Osteoblast (primary cell): ENCODE measurements around the gene ZNF24. TPM values are rescaled to one million over a fixed set of nuclear protein-coding genes. Genes with fewer than 3 reads are reported as not detected.

Experiments
- DNase-seq: peaks from one replicate; pipeline ENCODE4 v3.0.0; 2011; ENCODE audit warnings: low spot score, mixed read lengths; ENCODE audit not compliant: insufficient read length; ENCODE audit errors: missing footprints
- H2AFZ ChIP-seq: 2 replicates; pipeline ENCODE4 v1.6.0; 2011; ENCODE audit warnings: mild to moderate bottlenecking, low read length
- H3K27ac ChIP-seq: 2 replicates; pipeline ENCODE4 v1.5.1; 2011; ENCODE audit warnings: mild to moderate bottlenecking, low read depth, low read length, moderate library complexity
- H3K27me3 ChIP-seq: 2 replicates; pipeline ENCODE4 v1.6.0; 2012; ENCODE audit warnings: mild to moderate bottlenecking, control low read depth, inconsistent platforms, low read length, moderate library complexity; ENCODE audit not compliant: insufficient read depth
- H3K36me3 ChIP-seq: 2 replicates; pipeline ENCODE4 v1.5.1; 2011; ENCODE audit warnings: mild to moderate bottlenecking, low read length, control low read depth, moderate library complexity; ENCODE audit not compliant: insufficient read depth
- H3K4me1 ChIP-seq: 2 replicates; pipeline ENCODE4 v1.5.1; 2011; ENCODE audit warnings: mild to moderate bottlenecking, low read length, control low read depth, moderate library complexity; ENCODE audit not compliant: insufficient read depth
- H3K4me2 ChIP-seq: 2 replicates; pipeline ENCODE4 v1.6.0; 2011; ENCODE audit warnings: mild to moderate bottlenecking, low read length; ENCODE audit not compliant: insufficient read depth
- H3K4me3 ChIP-seq: fragments of 200-600 bp; sonication (generic); 3 replicates; pipeline ENCODE4 v1.5.1; 2012; ENCODE audit warnings: mild to moderate bottlenecking, low read length, inconsistent platforms; ENCODE audit not compliant: insufficient read depth
- H3K79me2 ChIP-seq: 2 replicates; pipeline ENCODE4 v1.6.0; 2012; ENCODE audit warnings: mild to moderate bottlenecking, low read length, control low read depth, inconsistent platforms; ENCODE audit not compliant: insufficient read depth
- H3K9me3 ChIP-seq: 2 replicates; pipeline ENCODE4 v1.5.1; 2011; ENCODE audit warnings: low read depth, low read length, control low read depth
- H4K20me1 ChIP-seq: 2 replicates; pipeline ENCODE4 v1.6.0; 2012; ENCODE audit warnings: mild to moderate bottlenecking, low read length, control low read depth; ENCODE audit not compliant: insufficient read depth
- total RNA-seq: library from RNA; depleted of rRNA; stranded (reverse); fragments of >200 nt; gene quantifications from 2 replicates; pipeline ENCODE4 v1.2.3, GENCODE V29; 2012
- TF ChIP-seq, protein P1 (sequence below): IDR thresholded peaks from 2 replicates; pipeline ENCODE4 v1.5.1; 2011; ENCODE audit warnings: mild to moderate bottlenecking, low read depth, low read length, moderate library complexity; ENCODE audit errors: extremely low read depth

Gene ZNF24
- total RNA-seq, 1 donor: 29.7 TPM

DNA sequence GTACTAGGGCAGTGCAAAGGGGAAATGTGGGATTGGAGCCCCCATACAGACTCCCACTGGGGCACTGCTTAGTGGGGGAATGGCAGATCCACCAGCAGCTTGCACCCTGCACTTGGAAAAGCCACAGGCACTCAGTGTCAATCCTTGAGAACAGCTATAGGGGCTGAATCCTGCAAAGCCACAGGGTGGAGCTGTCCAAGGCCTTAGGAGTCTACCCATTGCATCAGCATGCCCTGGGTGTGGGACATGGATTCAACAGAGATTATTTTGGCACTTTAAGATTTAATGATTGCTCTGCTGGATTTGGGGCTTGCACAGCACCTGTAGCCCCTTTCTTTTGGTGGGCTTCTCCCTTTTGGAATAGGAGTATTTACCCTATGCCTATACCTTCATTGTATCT is 8.6 kb upstream of the ZNF24 start:
- H2AFZ ChIP-seq: no peak overlapping the region
- DNase-seq: no peak
- no peaks in the 10 kb centered on the region for H3K9me3 ChIP-seq
- H3K4me2 ChIP-seq: no peak overlapping the region
- no peaks in the 10 kb centered on the region for H3K27me3 ChIP-seq
- H3K79me2 ChIP-seq: no peaks in the 10 kb centered on the region
- H3K27ac ChIP-seq: no peak overlapping the region
- H4K20me1 ChIP-seq: no peaks in the 10 kb centered on the region
- TF ChIP-seq, protein P1, sequence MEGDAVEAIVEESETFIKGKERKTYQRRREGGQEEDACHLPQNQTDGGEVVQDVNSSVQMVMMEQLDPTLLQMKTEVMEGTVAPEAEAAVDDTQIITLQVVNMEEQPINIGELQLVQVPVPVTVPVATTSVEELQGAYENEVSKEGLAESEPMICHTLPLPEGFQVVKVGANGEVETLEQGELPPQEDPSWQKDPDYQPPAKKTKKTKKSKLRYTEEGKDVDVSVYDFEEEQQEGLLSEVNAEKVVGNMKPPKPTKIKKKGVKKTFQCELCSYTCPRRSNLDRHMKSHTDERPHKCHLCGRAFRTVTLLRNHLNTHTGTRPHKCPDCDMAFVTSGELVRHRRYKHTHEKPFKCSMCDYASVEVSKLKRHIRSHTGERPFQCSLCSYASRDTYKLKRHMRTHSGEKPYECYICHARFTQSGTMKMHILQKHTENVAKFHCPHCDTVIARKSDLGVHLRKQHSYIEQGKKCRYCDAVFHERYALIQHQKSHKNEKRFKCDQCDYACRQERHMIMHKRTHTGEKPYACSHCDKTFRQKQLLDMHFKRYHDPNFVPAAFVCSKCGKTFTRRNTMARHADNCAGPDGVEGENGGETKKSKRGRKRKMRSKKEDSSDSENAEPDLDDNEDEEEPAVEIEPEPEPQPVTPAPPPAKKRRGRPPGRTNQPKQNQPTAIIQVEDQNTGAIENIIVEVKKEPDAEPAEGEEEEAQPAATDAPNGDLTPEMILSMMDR: no peak
- H3K4me1 ChIP-seq: no peaks in the 10 kb centered on the region
- no peak overlapping the region for H3K4me3 ChIP-seq
- H3K36me3 ChIP-seq: no peaks in the 10 kb centered on the region

DNA sequence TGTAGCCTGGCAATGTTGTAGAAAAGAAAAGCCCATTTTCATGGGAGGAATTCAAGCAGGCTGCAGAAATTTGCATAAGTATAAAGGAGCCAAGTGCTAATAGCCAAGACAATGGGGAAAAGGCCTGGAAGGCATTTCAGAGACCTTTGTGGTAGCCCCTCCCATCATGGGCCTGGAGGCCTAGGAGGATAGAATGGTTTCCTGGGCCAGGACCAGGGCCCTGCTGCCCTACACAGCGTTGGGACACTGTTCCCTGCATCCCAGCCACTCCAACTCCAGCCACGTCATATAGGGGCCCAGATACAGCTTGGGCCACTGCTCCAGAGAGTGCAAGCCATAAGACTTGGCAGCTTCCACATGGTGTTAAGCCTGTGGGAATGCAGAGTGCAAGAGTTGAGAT is 8.1 kb upstream of the ZNF24 start:
- no peaks in the 10 kb centered on the region for H3K27me3 ChIP-seq
- H3K4me1 ChIP-seq: no peaks in the 10 kb centered on the region
- H4K20me1 ChIP-seq: no peaks in the 10 kb centered on the region
- no peak for DNase-seq
- no peaks in the 10 kb centered on the region for H3K36me3 ChIP-seq
- H3K4me3 ChIP-seq: no peak overlapping the region
- no peak overlapping the region for H3K27ac ChIP-seq
- TF ChIP-seq, protein P1: no peak
- H3K79me2 ChIP-seq: no peaks in the 10 kb centered on the region
- H3K4me2 ChIP-seq: no peak overlapping the region
- H2AFZ ChIP-seq: no peak overlapping the region
- H3K9me3 ChIP-seq: no peaks in the 10 kb centered on the region

DNA sequence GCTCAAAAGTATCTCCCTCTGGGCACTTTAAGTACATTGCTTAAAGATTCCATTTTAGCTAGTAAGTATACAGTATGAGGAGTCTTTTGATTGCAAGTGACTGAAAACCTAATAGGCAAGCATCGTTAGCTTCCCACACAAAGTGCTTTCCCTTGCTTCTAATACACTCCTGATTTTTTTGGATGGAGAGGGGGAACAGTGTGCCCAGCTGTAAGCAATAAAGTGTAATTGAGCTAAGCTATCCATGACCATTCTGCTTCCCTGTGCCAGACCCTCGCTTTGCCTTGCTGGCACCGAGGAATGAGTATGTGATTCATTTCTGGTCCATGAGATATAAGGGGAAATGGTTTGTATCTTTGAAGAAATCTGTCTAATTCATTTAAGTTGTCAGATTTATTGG is 3.8 kb upstream of the ZNF24 start:
- no peak overlapping the region for H2AFZ ChIP-seq
- H3K27me3 ChIP-seq: no peaks in the 10 kb centered on the region
- TF ChIP-seq, protein P1: no peak
- DNase-seq: no peak
- peaks cover 17% of the 10 kb centered on the region for H3K79me2 ChIP-seq
- H4K20me1 ChIP-seq: peaks cover 10% of the 10 kb centered on the region
- no peak overlapping the region for H3K4me2 ChIP-seq
- no peaks in the 10 kb centered on the region for H3K9me3 ChIP-seq
- H3K4me1 ChIP-seq: peaks cover 17% of the 10 kb centered on the region
- no peak overlapping the region for H3K27ac ChIP-seq
- H3K4me3 ChIP-seq: no peak overlapping the region
- H3K36me3 ChIP-seq: no peaks in the 10 kb centered on the region

DNA sequence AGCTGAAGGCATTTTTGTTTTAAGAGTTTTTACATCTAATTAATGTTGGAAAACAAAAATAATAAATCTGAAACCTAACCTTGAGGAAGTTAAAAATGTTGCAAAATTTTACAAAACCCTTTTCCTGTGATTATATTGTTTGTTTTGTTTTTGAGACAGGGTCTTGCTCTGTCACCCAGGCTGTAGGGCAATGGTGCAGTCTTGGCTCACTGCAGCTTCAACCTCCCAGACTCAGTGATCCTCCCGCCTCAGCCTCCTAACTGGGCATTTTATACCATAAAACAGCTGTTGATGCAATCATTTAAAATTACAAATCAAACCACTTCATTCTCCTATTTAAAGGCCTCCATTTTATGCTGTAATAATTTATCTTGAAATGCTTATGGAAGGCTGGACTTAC is 1.7 kb upstream of the ZNF24 start:
- H3K4me1 ChIP-seq: peaks cover 18% of the 10 kb centered on the region
- peaks cover 38% of the 10 kb centered on the region for H3K79me2 ChIP-seq
- H3K4me3 ChIP-seq: no peak overlapping the region
- TF ChIP-seq, protein P1: no peak
- no peak for DNase-seq
- H3K9me3 ChIP-seq: no peaks in the 10 kb centered on the region
- H3K4me2 ChIP-seq: peak overlapping the region; percentile 97
- H3K36me3 ChIP-seq: no peaks in the 10 kb centered on the region
- H3K27ac ChIP-seq: no peak overlapping the region
- no peaks in the 10 kb centered on the region for H3K27me3 ChIP-seq
- peak overlapping the region; percentile 64 for H2AFZ ChIP-seq
- peaks cover 30% of the 10 kb centered on the region for H4K20me1 ChIP-seq
